DMS114 treated with DMSO at 0.1 percent for 48 hours (cell line): ENCODE data around the gene ATRNL1.

Experiments
- DNase-seq: peaks from one replicate; lab custom pipeline; 2025; ENCODE audit not compliant: unreplicated experiment; lab: John Stamatoyannopoulos, UW

Gene ATRNL1

DNA sequence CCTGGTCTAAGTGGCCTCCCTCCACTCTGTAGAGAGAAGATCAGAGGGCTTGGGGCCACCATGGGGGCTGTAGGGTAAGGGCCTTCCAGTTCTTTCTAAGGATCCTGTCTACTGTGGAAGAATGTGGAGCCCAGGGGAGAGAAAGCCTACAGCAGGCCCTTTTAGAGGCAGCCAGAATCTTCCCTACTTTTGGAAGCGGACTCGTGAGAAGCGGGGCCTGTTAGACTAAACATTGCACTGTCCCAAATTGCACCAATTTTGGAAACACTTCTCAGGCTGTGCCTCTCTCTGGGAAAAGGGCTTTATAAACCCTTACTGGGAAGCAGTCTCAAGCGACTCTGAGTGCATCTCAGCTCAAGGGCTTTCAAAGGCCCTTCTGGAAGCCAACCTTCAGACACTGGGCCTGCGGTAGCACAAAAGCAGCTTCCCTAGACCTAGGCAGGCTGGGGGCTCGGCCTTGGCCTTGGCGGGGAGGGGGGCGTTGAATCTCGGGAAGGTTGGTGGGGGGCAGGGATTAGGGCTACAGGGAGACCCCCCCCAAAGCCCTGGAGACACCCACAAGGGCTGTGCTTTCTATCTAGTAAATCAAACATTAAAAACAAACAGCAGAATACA, 881.8 kb downstream of the ATRNL1 start:
- DNase-seq, result no peak

DNA sequence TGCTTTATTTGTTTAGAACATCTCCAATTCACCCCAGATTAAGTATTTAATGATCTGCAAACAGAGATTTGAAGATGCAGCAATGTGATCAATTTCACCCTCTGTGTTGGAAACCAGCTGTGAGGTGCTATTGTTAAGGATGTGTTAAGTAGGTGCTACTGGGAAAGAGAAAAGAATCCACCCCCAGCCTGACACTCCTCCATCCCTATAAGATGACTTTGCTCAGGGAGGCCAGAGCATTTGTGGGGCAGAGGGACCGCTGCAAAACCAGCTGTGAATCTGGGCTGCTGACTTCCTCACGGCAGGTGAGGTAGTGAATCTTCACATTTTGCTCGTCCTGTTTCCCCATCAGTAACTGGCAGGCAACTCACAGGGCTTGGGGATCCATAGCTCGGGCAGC, 882.3 kb downstream of the ATRNL1 start:
- no peak for DNase-seq

DNA sequence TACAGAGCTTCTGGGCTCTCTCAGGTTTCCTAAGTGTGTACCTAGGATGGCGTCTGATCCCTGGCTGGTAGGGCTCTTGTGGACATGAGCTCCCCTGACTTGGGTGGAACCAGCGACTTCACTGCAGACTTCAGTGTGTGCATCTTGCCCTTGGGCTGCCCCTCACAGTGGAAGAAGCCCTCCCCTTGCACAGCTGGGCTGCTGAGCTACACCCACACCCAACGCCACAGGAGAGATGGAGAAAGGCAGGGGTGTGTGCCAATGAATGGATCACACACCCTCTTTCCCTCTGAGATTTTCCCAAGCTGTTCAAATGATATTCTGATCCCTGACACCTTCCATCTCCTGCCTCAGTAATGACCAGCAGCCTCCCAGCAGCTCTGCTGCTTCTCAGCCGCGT, 883.2 kb downstream of the ATRNL1 start:
- no peak for DNase-seq

DNA sequence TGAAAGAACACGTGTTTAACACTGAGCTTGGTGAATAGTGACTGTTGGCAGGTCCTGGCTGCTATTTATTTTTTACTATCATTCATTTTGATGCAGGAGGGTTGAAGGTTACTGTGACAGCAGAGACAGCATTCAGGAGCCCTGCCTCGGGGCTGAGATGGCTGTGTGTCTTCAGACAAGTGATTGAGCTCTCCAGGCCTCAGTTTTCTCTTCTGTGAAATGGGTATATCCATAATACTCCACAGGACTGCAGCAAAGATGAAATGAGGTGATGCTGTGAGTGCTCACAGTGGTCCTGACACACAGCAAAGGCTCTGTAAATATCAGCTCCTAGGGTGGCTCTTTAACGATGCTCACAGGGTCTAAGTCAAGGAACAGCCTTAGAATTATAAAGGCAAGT, 884.7 kb downstream of the ATRNL1 start:
- no peak for DNase-seq

DNA sequence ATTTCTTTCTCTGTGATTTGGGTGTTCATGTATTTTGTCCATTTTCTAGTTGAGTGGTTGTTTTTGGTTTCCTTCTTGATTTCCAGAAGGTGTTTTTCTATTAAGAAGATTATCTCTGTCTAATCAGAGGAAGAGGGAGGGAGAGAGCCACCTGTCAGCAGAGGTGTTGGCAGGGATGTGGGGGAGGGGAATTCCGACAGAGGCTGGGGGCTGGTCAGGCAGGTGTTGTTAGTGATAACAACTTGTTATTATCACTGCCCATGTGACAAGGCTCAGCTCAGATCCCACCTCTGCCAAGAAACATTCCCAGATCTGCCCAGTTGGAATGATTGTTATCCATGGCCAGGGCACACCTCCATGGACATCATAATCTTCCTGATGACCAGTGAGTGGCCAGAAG, 886.4 kb downstream of the ATRNL1 start:
- DNase-seq, result no peak

DNA sequence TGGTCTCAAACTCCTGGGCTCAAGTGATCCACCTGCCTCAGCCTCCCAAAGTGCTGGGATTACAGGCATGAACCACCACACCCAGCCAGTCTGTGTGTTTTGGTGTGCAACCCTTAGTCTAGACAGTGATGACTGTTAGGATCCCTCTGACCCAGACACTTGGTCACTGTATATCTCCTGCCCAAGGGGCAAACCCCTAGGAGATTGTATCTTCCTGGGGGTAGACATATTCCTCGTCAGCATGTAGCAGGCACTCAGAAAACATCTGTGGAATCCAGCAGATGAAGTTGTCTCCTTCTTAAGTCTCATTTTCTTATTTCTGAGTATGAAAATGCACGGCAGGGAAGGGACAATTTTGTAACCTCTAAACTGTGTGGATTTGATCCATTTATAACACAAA, 887.3 kb downstream of the ATRNL1 start:
- DNase-seq, result no peak

DNA sequence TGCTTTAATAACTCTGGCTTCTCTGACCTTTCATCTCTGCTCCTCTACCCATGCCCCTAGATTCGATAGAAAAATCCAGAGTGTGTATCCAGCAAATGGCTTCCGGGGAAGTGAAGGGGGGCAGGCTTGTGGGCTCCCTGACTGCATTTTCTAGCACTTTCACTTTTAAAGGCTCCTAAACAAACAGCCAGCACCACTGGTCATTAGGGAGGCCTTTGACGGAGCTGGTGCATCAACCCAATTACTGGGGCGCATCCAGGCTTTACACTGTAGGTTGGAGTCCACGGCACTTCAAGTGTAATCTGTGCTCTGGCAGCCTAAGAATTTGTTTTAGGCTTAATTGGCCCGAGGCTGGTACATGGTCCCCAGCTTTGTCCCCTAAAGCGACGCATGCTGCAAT, 887.9 kb downstream of the ATRNL1 start:
- no peak for DNase-seq

DNA sequence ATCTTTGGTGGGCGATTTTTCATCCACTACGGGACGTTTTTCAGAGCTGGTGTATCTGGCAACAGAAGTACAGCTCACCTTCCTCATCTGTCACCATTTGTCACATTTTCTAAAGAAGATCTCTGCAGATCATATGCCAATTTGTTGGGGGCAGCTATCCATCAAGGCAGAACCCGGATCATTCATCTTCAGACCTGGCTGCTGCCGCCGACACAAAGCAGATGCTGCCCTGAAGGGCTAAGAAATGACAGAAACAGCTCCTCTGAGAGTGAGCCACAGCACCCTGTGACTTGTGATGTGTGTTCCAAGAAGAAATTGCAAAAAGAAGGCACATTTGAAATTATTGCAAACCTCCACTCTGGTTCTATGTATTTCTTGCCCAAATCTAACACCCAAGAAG, 888.9 kb downstream of the ATRNL1 start:
- DNase-seq, result no peak

DNA sequence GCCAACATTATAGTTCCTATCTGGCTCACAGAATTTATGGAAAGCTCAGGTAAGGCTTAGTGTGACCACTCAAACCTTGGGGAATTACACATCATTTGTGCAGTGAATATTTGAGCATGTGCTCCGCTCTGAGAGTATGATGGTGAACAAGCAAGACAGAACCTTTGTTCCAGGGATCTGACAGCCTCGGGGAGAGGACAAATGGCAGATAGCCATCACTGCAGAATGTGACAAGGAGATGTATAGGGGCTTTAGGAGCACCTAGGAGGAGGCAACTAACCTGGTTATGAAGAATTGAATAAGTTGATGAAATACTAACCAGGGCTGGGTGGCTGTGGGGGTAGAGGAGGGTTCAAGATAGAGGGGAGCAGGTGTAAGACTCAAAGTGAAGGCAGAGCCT, 889.4 kb downstream of the ATRNL1 start:
- DNase-seq, result no peak

DNA sequence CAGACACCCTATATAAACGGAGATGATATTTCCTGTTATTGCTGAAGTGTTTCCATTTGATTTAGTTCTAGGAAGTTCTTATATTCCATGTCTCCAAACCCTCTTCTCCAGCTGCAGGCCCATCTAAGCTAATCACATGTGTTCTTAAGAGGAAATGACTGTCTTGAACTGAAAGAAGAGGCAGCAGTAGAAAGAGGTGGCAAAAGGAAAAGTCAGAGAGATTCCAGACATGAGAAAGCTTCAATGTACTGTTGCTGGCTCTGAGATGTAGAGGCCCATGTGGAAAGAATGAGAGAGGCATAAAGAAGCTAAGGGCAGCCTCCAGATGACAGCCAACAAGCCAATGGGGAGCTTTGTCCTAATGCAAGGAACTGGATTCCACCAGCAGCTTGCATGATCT, 892.6 kb downstream of the ATRNL1 start:
- no peak for DNase-seq

DNA sequence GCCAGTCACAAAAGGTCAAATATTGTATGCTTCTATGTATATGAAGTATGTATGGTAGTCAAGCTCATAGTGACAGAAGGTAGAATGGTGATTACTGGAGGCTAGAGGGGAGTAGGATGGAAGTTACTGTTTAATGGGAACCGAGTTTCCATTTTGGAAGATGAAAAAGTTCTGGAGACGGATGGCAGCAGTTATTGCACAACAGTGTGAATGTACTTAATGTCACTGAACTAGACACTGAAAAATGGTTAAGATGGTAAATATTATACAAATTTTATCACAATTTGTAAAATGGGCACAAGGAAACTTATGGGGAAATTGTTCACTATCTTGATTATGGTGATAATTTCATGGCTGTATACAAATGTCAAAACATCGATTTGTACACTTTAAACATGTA, 895.2 kb downstream of the ATRNL1 start:
- no peak for DNase-seq

DNA sequence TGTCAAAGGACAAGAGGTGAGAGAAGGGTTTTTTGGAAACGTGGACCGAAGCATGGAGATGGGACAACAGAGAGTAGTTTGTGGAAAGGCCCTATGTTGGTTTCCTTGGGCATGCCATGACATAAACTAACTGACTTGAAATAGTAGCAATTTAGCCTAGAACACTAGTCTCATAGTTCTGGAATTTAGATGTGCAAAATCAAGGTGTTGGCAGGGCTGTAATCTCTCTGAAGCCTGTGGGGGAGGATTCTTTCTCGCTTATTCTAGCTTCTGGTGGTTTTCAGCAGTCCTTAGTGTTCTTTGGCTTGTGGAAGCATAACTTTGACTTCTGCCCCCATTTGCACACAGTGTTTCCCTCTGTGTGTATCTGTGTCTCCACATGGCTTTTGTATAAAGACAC, 896.5 kb downstream of the ATRNL1 start:
- no peak for DNase-seq

DNA sequence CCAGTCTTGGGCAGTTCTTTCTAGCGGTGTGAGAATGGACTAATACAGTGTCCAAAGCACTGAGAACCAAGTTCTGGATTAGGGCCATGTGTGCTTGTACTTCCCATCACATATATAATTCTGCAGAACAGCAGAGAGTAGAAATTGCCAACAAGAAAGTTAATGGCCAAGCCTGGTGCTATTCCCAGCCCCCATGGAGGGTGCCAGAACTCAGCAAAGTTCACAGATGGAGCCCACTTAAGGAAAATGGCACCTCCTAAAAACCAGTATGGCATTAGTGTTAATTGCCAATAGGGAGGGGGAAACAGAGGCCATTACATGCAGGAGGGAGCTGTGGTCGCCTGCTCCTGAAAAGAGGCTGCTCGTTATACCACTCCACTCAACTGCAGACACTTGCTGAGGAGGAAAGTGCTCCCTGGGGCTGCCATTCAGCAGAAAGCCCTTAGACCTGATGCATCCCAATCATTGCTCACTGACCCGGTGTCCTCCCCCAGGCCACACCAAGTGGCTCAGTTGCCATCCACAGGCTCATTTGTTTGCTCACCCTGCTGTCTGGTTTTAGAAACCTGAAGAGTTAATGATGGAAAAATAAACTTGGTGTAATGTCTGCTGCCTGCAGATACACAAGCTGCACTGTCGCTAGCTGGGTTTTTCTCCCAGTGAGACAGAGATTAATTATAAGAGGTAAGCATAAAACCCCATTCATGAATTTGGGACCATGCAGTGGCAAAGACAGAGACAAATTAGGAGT, 899.2 kb downstream of the ATRNL1 start:
- no peak for DNase-seq

DNA sequence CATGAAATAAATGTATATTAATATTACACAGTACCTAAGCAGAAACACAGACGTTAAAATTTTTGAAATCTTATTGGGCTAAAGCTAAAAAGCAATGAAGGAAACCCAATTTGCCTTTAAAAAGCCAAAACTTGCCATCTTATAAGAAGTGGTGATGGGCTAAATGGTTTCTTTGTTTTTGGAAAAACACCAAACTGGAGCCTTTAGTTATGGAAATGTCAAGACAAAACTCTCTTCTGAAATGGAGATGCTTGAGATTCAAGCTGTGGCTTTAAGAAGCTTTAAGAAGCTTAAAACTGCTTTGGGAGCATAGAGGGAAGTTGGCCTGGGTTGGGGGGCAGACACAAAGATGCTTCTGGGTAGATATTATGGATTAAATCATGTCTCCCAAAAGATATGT, 902.9 kb downstream of the ATRNL1 start:
- DNase-seq, result no peak

DNA sequence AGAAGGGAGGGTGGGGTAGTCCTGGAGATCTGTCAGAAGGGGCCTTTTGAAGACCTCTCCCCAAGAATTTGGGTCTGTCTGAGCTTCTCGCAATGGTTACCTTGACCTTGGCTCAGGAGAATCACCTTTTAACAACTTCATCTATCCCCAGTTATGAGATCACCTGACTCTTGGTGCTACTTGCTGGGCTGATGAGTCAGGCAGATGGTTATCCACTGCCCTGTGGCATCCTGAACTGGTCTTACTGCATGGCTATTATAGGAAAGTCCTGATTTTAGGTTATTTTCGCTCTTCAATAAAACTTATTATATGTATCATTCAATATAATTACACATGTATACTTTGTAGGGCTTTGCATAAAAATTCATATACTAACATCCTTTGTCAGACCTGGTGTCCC, 905.1 kb downstream of the ATRNL1 start:
- DNase-seq, result no peak
